GM12878 (cell line): ENCODE results near the gene RPS6KA5.
A peak's percentile ranks its signal among the peaks of the same experiment; 100 is the strongest.

Experiments used
- CTCF ChIP-seq, 3 experiments: IDR thresholded peaks in 2 of 3; conservative IDR thresholded peaks in 1 of 3; 2 replicates each; pipeline ENCODE4 v1.5.1; 2011; ENCODE audit warnings: low read depth in 3 of 3, low read length in 3 of 3, mild to moderate bottlenecking in 3 of 3, control low read depth in 2 of 3, moderate library complexity in 2 of 3, inconsistent platforms in 1 of 3, mixed read lengths in 1 of 3; ENCODE audit not compliant: control insufficient read depth in 2 of 3, insufficient read depth in 1 of 3; ENCODE audit errors: extremely low read depth in 1 of 3
- GABPA ChIP-seq: IDR thresholded peaks from 2 replicates; pipeline ENCODE4 v1.6.1; 2014; ENCODE audit warnings: antibody characterized with exemption, low read depth, mild to moderate bottlenecking, inconsistent platforms
- KDM1A ChIP-seq: fragments of 200-600 bp; sonication (generic); IDR thresholded peaks from 2 replicates; pipeline ENCODE4 v1.6.1; 2016; ENCODE audit warnings: borderline replicate concordance
- POLR2A ChIP-seq: IDR thresholded peaks from 2 replicates; pipeline ENCODE4 v1.6.1; 2011; ENCODE audit warnings: low read depth, mild to moderate bottlenecking, low read length
- POLR2AphosphoS5 ChIP-seq: IDR thresholded peaks from 2 replicates; pipeline ENCODE4 v1.6.1; 2011; ENCODE audit warnings: mild to moderate bottlenecking, low read length, inconsistent platforms
- RUNX3 ChIP-seq: IDR thresholded peaks from 2 replicates; pipeline ENCODE4 v1.6.1; 2012; ENCODE audit warnings: low read length, inconsistent platforms
- YY1 ChIP-seq: IDR thresholded peaks from 2 replicates; pipeline ENCODE4 v1.6.1; 2011; ENCODE audit warnings: low read depth, mild to moderate bottlenecking, low read length

GRCh38 chr14:90903101-90903500 is 157.3 kb downstream of the RPS6KA5 start:
- TF ChIP-seq POLR2A (no peak), CTCF (IDR thresholded peaks at IDR 0.05 in 2 of 3, conservative IDR thresholded peaks at IDR 0.05 in 1 of 3; ENCODE audit: control insufficient read depth in 2 of 3, extremely low read depth in 1 of 3, insufficient read depth in 1 of 3, low read depth in 3 of 3, low read length in 3 of 3) (peak; percentile 64 to 78 (median 73)), RUNX3 (no peak), POLR2AphosphoS5 (no peak), GABPA (no peak), YY1 (no peak), KDM1A (no peak)
